Spleen (tissue), 11 donors: ENCODE results near the gene WDFY4. TPM values are rescaled to one million over a fixed set of nuclear protein-coding genes. Genes with fewer than 3 reads are reported as not detected.

Experiments used
- DNase-seq: peaks from one replicate; pipeline ENCODE4 v3.0.0-alpha.2; 2020
- H3K27ac ChIP-seq, 8 donors: fragments of 200-600 bp; sonication (generic) in 7 of 8; 1 replicate in 4 of 8; 2 replicates in 4 of 8; pipeline versions ENCODE4 v1.5.0 to v1.8.0; 2016 to 2021; ENCODE audit warnings: inconsistent platforms in 4 of 8, mild to moderate bottlenecking in 4 of 8, moderate library complexity in 1 of 8
- H3K27me3 ChIP-seq, 7 donors: fragments of 200-600 bp; sonication (generic) in 6 of 7; replicated peaks in 1 of 7; 1 replicate in 4 of 7; 2 replicates in 3 of 7; pipeline versions ENCODE4 v1.5.0 to v1.8.0; 2016 to 2021; ENCODE audit warnings: inconsistent platforms in 3 of 7, mild to moderate bottlenecking in 1 of 7
- H3K36me3 ChIP-seq, 6 donors: fragments of 200-600 bp; sonication (generic) in 5 of 6; 1 replicate in 4 of 6; 2 replicates in 2 of 6; pipeline versions ENCODE4 v1.5.0 to v1.8.0; 2016 to 2021; ENCODE audit warnings: inconsistent platforms in 2 of 6
- H3K4me1 ChIP-seq, 6 donors: fragments of 200-600 bp; sonication (generic) in 5 of 6; 1 replicate in 3 of 6; 2 replicates in 3 of 6; pipeline versions ENCODE4 v1.5.0 to v1.8.0; 2016 to 2021; ENCODE audit warnings: inconsistent platforms in 3 of 6
- H3K4me3 ChIP-seq, 8 donors: fragments of 200-600 bp; sonication (generic) in 7 of 8; 1 replicate in 4 of 8; 2 replicates in 4 of 8; pipeline versions ENCODE4 v1.5.0 to v1.8.0; 2016 to 2021; ENCODE audit warnings: inconsistent platforms in 4 of 8, mild to moderate bottlenecking in 4 of 8, moderate library complexity in 2 of 8
- H3K9me3 ChIP-seq, 8 donors: fragments of 200-600 bp; sonication (generic) in 7 of 8; 1 replicate in 4 of 8; 2 replicates in 4 of 8; pipeline versions ENCODE4 v1.5.0 to v1.8.0; 2016 to 2021; ENCODE audit warnings: inconsistent platforms in 4 of 8
- CTCF ChIP-seq, 11 experiments: fragments of 200-600 bp in 7 of 11; fragments of 450-650 bp in 4 of 11; sonication (generic) in 4 of 11; IDR thresholded peaks in 8 of 11; conservative IDR thresholded peaks in 3 of 11; 1 replicate in 7 of 11; 2 replicates in 4 of 11; pipeline versions ENCODE4 v1.4.0 to v1.8.0; 2016 to 2021; ENCODE audit warnings: antibody characterized with exemption in 11 of 11, inconsistent platforms in 4 of 11, mild to moderate bottlenecking in 1 of 11
- POLR2A ChIP-seq, 3 donors: fragments of 450-650 bp; IDR thresholded peaks; one replicate each; pipeline ENCODE4 v1.5.1; 2017; ENCODE audit warnings: antibody characterized with exemption in 3 of 3, mild to moderate bottlenecking in 1 of 3
- POLR2AphosphoS5 ChIP-seq, 3 donors: sonication (generic); formaldehyde crosslinking; IDR thresholded peaks; one replicate each; pipeline ENCODE4 v1.5.1; 2017; ENCODE audit warnings: antibody characterized with exemption in 3 of 3
- WGBS, 5 donors: extraction: QIAGEN DNeasy Blood & Tissue Kit in 3 of 5; methylation state at CpG; one replicate each; pipeline versions ENCODE4 v1.1.5 to v1.1.7; 2013 to 2018; 5-methylcytosine and 5-hydroxymethylcytosine counted together
- intact Hi-C: fragments of 100-400 bp; cut with DNase I; formaldehyde crosslinking; loops from one replicate; pipeline ENCODE4 v1.15.0; 2023; ENCODE audit warnings: low total_unique reads
- polyA plus RNA-seq, 3 donors: library from polyadenylated mRNA; stranded (reverse); fragments of 200-250 nt; gene quantifications; one replicate each; pipeline ENCODE4 v1.2.1, GENCODE V29; 2013
- total RNA-seq, 7 donors: library from RNA; depleted of rRNA in 3 of 7; stranded (reverse); fragments of >200 nt in 3 of 7; fragmentation: NEBNext Ultra II Directional in 4 of 7; extraction: Animal tissue kit (Norgen Biotek cat#: 25700) in 4 of 7; gene quantifications; one replicate each; pipeline versions ENCODE4 v1.1.0 to v1.2.1, GENCODE V29; 2016 to 2021
- donor health status: healthy with polysubstance abuse.
- donor health status: DM: no; HTN: no; CAD: no; lungs with moderate emphysema.
- donor health status: DM: no; HTN: no; CAD: no.
- donor health status: Bipolar disorder and iron deficiency.
- donor health status: healthy.
- donor health status: DM: no; HTN: no; CAD: no.
- donor health status: DM: yes; HTN: yes; CAD: no.

Gene WDFY4
- total and polyA plus RNA-seq, 10 donors, result 31.7 to 120 (median 88.9) TPM

DNA sequence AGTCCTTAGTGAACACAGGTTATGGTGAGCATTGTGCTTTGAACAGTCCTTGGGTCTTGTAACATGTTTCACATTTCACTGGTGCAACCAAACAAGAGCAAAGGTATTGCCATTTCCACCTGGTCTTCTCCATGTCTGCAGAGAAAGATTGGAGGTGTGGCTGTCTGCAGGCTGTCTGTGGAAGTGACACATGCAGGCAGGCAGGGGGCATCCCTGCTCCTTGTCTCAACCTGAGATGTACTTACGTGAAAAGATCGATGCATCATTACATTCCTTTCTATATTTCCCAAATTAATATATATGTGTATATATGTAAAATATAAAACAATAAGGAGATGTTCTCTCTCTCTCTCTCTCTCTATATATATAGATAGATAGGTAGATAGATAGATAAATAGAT, 200.7 kb downstream of the WDFY4 start:
- Histone ChIP-seq H3K4me1 (no peaks in the 10 kb centered on the region), H3K9me3 (no peaks in the 10 kb centered on the region), H3K36me3 (peaks cover 0 to 76% (median under 1%) of the 10 kb centered on the region in 6 donors), H3K4me3 (no peak overlapping the region), H3K27me3 (no peaks in the 10 kb centered on the region), H3K27ac (no peak overlapping the region)
- TF ChIP-seq POLR2AphosphoS5 (IDR thresholded peaks at IDR 0.05) (no peak), CTCF (IDR thresholded peaks at IDR 0.05 in 8 of 11, conservative IDR thresholded peaks at IDR 0.05 in 3 of 11) (peak in 1 of 11 experiments; percentile 13)
- no peak for DNase-seq
- intact Hi-C loops, result no loop called here
- 64 to 83% (median 77%) methylated on average over 2 of the region's 2 CpGs for WGBS, 5 donors

- no peak for TF ChIP-seq POLR2AphosphoS5 (IDR thresholded peaks at IDR 0.05)
- no peak for TF ChIP-seq POLR2A (IDR thresholded peaks at IDR 0.05)
- TF ChIP-seq CTCF (IDR thresholded peaks at IDR 0.05 in 8 of 11, conservative IDR thresholded peaks at IDR 0.05 in 3 of 11), result no peak
- Histone ChIP-seq H3K4me1 (no peaks in the 10 kb centered on the region), H3K36me3 (peaks cover 0 to 76% (median 7%) of the 10 kb centered on the region in 6 donors), H3K27me3 (no peaks in the 10 kb centered on the region), H3K9me3 (no peaks in the 10 kb centered on the region), H3K4me3 (no peak overlapping the region), H3K27ac (no peak overlapping the region)
- no peak for DNase-seq
- 62 to 89% (median 81%) methylated on average over 1 of the region's 1 CpG for WGBS, 5 donors
- intact Hi-C loops, result no loop called here
These were observed 203.3 kb downstream of the WDFY4 start for GRCh38 chr10:48887982-48888381.

DNA sequence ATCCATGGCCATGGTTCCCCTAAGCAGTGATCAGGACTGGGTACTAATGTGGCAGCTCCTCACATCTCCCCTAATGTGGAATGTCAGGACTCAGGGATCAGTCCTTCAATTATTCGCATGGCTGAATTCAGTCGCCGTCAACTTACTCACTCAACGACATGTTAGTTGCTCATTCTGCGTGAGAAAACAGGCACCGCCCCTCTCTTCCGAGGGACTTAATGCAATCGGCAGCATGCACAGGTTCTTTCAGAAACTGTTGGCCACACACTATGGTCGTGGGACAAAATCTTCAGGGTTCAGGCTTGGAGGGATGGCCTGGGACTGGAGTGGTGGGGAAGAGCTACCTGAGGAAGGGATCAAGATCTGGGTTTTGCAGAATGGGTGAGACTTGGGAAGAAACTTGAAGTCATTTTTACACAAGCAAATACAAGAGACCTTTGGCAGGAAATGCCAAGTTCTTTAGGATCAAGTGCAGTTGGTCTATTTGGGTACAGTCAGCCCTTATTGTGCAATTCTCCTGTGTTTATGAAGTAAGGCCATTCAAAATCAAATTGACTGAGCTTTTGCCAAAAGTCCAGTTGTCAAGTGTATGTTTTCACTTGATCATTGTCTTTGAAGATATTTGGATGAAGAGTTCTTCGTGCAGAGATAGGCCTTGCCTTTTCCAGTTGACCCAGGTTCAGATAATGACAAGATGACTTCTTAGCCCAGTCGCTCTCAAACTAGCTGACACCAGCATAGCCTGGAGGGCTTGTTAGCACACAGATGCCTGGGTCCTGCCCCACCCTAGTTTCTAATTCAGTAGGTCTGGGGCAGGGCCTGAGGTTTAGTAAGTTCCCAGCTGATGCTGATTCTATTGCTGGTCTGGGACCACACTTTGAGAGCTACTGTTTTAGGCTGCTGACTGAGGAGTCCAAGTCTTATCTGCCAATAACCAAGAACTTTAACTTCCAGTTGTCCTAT, 206.5 kb downstream of the WDFY4 start:
- WGBS, 5 donors, result 90 to 96% (median 92%) methylated on average over 11 of the region's 11 CpGs
- H3K27ac ChIP-seq, result no peak overlapping the region
- no peak for DNase-seq

More for the DNA sequence above, 206.5 kb downstream of the WDFY4 start:
- Histone ChIP-seq H3K4me1 (no peaks in the 10 kb centered on the region), H3K27me3 (no peaks in the 10 kb centered on the region), H3K9me3 (no peaks in the 10 kb centered on the region), H3K4me3 (no peak overlapping the region), H3K36me3 (peaks cover 0 to 84% (median 14%) of the 10 kb centered on the region in 6 donors)
- intact Hi-C loops, result no loop called here
- TF ChIP-seq POLR2AphosphoS5 (IDR thresholded peaks at IDR 0.05) (no peak), CTCF (IDR thresholded peaks at IDR 0.05 in 8 of 11, conservative IDR thresholded peaks at IDR 0.05 in 3 of 11) (no peak), POLR2A (IDR thresholded peaks at IDR 0.05) (no peak)
